ENCODE results near the gene PKDREJ. TPM values are rescaled to one million over a fixed set of nuclear protein-coding genes. Genes with fewer than 3 reads are reported as not detected.

Gene PKDREJ
- total RNA-seq, 4 donors from 2014 or later, result 0.11 to 0.19 TPM; not detected in 2

GRCh38 chr22:46308283-46308988, 45.3 kb upstream of the PKDREJ start:
- intact Hi-C loops (cut with DNase I), result no loop called here
- Histone ChIP-seq H3K4me1 (peaks cover 0 to 10% (median 0%) of the 10 kb centered on the region in 3 donors), H3K36me3 (no peaks in the 10 kb centered on the region), H3K4me3 (no peak overlapping the region), H3K27ac (no peak overlapping the region), H3K9me3 (no peaks in the 10 kb centered on the region), H3K27me3 (no peaks in the 10 kb centered on the region)
- 48 to 67% methylated on average over 15 to 17 of the region's 23 CpGs for WGBS, 2 donors
- no peak for DNase-seq
- no peak for TF ChIP-seq CTCF (IDR thresholded peaks at IDR 0.05)
- TF ChIP-seq POLR2A (IDR thresholded peaks at IDR 0.05), result no peak

DNA sequence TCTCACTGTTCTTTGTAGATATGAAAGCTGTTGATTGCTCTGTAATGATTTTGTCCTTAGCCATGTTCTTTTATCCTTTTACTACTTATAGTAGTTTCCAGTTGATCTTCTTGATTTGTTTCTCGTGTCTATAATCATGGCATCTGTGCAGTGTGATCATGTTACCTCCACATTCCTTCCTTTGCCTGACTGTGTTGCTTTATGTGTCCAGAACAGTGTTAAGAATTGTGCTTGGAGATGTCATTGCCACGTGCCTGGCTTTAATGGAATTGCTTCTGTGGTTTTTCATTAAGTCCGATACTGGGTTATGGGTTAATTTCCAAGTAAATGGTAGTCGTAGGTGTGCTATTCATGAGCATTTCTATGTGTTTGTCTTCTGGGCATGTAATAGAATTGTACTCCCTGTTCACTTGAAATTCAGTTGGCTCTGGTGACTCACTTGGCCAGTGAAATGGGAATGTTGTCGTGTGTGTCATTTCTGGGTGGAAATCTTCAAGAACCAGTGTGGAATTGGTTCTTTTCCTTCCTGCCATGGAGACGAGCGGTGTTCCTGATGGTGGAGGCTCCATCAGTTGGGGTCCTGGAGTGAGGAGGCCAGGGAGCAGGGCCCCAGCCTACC, 40.3 kb upstream of the PKDREJ start:
- no peak for DNase-seq
- no peaks in the 10 kb centered on the region for H3K36me3 ChIP-seq
- 75 to 80% methylated on average over 5 to 7 of the region's 7 CpGs for WGBS, 2 donors

GRCh38 chr22:46300491-46300890, 37.3 kb upstream of the PKDREJ start:
- peaks cover 14 to 24% (median 14%) of the 10 kb centered on the region in 3 donors for H3K4me1 ChIP-seq
- DNase-seq, result no peak
- intact Hi-C loops (cut with DNase I), result no loop called here
- H3K36me3 ChIP-seq, result no peaks in the 10 kb centered on the region
- no peak overlapping the region for H3K4me3 ChIP-seq
- H3K27me3 ChIP-seq, result no peaks in the 10 kb centered on the region
- no peaks in the 10 kb centered on the region for H3K9me3 ChIP-seq
- TF ChIP-seq POLR2A (IDR thresholded peaks at IDR 0.05), result no peak
- no peak for TF ChIP-seq CTCF (IDR thresholded peaks at IDR 0.05)
- WGBS, 2 donors, result 91 to 100% methylated on average over 6 to 7 of the region's 7 CpGs
- no peak overlapping the region for H3K27ac ChIP-seq

More for the DNA sequence above, 40.3 kb upstream of the PKDREJ start:
- H3K9me3 ChIP-seq, result no peaks in the 10 kb centered on the region
- no peaks in the 10 kb centered on the region for H3K27me3 ChIP-seq
- TF ChIP-seq POLR2A (IDR thresholded peaks at IDR 0.05), result no peak
- TF ChIP-seq CTCF (IDR thresholded peaks at IDR 0.05), result no peak
- H3K4me3 ChIP-seq, result no peak overlapping the region
- intact Hi-C loops (cut with DNase I), result no loop called here
- no peak overlapping the region for H3K27ac ChIP-seq
- peaks cover 0 to 6% (median 0%) of the 10 kb centered on the region in 3 donors for H3K4me1 ChIP-seq

- no peak for DNase-seq
- Histone ChIP-seq H3K4me1 (peaks cover 14 to 27% (median 16%) of the 10 kb centered on the region in 3 donors), H3K9me3 (no peaks in the 10 kb centered on the region), H3K4me3 (no peak overlapping the region), H3K27ac (no peak overlapping the region), H3K27me3 (no peaks in the 10 kb centered on the region), H3K36me3 (no peaks in the 10 kb centered on the region)
- WGBS, 2 donors, result 89 to 91% methylated on average over 13 of the region's 13 CpGs
- TF ChIP-seq POLR2A (IDR thresholded peaks at IDR 0.05) (no peak), CTCF (IDR thresholded peaks at IDR 0.05) (no peak)
- intact Hi-C loops (cut with DNase I), result no loop called here
Observed at GRCh38 chr22:46299101-46299500, 36.0 kb upstream of the PKDREJ start.

DNA sequence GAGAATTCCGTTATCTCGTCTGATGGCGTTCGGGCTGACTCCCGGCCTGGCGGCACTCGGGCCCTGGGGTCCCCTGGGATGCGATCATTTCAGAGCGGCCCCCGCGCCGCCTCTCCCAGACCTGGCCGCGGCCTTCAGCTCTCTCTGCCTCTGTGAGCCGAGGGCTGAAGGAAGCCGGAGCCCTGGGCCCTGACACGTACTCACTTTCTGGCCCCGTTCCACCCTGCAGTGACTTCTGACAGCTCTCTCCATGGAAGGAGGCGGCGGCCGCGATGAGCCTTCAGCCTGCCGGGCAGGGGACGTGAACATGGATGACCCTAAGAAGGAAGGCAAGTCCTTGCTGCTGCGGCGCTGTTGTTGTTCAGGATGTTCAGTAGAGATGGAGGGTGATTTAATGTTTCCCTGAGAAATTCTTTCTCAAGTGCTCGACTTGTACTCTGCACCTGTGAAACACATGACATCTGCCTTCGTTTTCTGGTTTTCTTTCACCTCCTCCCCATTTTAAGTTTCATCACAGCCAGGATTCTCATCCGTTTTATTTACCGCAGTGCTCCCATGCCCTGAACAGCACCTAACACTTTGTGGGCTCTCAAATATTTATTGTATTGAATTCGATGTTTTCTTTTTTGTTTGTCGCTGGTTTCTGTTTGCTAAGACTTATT, 34.1 kb upstream of the PKDREJ start:
- Histone ChIP-seq H3K9me3 (peaks cover 0 to 1% (median 0%) of the 10 kb centered on the region in 3 donors), H3K27ac (peak overlapping the region in 3 of 4 donors; percentile 84 to 95 (median 88)), H3K4me3 (peak overlapping the region; percentile 55 to 63 (median 60)), H3K4me1 (peaks cover 14 to 30% (median 16%) of the 10 kb centered on the region in 3 donors), H3K36me3 (peaks cover 3 to 14% (median 6%) of the 10 kb centered on the region in 3 donors), H3K27me3 (no peaks in the 10 kb centered on the region)
- DNase-seq, result no peak
- TF ChIP-seq POLR2A (IDR thresholded peaks at IDR 0.05) (no peak), CTCF (IDR thresholded peaks at IDR 0.05) (no peak)
- 4 to 16% methylated on average over 6 to 18 of the region's 32 CpGs for WGBS, 2 donors
- intact Hi-C loops (cut with DNase I), result no loop called here
